BE2C (cell line): Measurements from ENCODE around the gene RNF41.

Experiments used
- DNase-seq: peaks from one replicate; pipeline ENCODE4 v3.0.0-alpha.2; 2020
- H3K27me3 ChIP-seq: fragments of 250-450 bp; sonication (Bioruptor Pico); 2 replicates; pipeline ENCODE4 v1.5.1; 2020; ENCODE audit warnings: mild to moderate bottlenecking
- H3K36me3 ChIP-seq: fragments of 250-450 bp; sonication (Bioruptor Pico); 2 replicates; pipeline ENCODE4 v1.5.1; 2020; ENCODE audit warnings: mild to moderate bottlenecking
- H3K4me1 ChIP-seq: fragments of 250-450 bp; sonication (Bioruptor Pico); 2 replicates; pipeline ENCODE4 v1.5.1; 2020
- H3K4me3 ChIP-seq: 2 replicates; pipeline ENCODE4 v1.5.1; 2011; ENCODE audit warnings: low read depth, low read length
- H3K9me3 ChIP-seq: fragments of 250-450 bp; sonication (Bioruptor Pico); 2 replicates; pipeline ENCODE4 v1.5.1; 2020
- TF ChIP-seq, protein P1 (sequence below): IDR thresholded peaks from 2 replicates; pipeline ENCODE4 v1.5.1; 2012; ENCODE audit warnings: mild to moderate bottlenecking, low read depth, low read length

The RNF41 gene

DNA sequence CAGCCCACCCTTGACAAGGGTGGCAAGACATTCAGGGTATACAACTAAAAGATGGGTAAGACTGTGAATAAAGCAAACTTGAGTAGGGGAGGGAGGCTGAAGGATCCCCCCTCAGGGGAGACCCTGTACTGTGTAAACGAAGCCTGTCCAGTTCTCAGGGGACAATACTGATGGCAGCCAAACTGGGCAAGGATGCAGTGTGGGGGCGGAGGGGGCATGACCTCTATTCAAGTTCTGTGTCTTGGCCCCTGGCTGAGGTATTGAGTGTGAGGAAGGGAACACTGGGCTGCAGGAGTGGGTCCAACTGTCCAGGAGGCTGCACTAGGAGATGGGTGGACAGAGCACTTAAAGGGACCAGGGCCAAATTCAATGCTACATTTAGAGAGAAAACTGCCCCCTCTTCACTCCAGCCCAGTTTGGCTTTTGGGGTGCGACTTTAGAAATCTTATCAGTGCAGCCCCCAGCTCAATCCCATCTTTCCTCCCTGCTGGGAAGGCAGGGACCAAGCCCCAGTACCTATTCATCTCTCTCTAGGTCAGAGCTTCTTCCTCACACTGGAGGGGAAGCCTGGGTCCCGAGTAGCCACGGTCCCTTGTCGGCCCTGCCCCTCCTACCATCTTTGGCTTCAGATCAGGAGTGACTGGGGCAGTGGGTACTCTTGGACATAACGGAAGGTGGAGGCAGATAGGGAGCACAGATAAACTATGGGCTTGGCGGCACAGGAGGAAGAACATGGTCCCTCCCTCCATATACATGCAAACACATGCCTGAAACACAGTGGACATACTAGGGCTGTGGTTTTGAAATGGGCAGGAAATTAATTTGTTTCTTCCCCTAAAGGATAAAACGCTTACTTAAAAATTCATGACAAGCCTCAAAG lies 19.9 kb upstream of the RNF41 start:
- TF ChIP-seq, protein P1, sequence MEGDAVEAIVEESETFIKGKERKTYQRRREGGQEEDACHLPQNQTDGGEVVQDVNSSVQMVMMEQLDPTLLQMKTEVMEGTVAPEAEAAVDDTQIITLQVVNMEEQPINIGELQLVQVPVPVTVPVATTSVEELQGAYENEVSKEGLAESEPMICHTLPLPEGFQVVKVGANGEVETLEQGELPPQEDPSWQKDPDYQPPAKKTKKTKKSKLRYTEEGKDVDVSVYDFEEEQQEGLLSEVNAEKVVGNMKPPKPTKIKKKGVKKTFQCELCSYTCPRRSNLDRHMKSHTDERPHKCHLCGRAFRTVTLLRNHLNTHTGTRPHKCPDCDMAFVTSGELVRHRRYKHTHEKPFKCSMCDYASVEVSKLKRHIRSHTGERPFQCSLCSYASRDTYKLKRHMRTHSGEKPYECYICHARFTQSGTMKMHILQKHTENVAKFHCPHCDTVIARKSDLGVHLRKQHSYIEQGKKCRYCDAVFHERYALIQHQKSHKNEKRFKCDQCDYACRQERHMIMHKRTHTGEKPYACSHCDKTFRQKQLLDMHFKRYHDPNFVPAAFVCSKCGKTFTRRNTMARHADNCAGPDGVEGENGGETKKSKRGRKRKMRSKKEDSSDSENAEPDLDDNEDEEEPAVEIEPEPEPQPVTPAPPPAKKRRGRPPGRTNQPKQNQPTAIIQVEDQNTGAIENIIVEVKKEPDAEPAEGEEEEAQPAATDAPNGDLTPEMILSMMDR, result no peak
- no peak overlapping the region for H3K4me3 ChIP-seq
- peaks cover 8% of the 10 kb centered on the region for H3K4me1 ChIP-seq
- H3K36me3 ChIP-seq, result peaks cover 49% of the 10 kb centered on the region
- H3K27me3 ChIP-seq, result no peaks in the 10 kb centered on the region
- no peak for DNase-seq
- no peaks in the 10 kb centered on the region for H3K9me3 ChIP-seq

DNA sequence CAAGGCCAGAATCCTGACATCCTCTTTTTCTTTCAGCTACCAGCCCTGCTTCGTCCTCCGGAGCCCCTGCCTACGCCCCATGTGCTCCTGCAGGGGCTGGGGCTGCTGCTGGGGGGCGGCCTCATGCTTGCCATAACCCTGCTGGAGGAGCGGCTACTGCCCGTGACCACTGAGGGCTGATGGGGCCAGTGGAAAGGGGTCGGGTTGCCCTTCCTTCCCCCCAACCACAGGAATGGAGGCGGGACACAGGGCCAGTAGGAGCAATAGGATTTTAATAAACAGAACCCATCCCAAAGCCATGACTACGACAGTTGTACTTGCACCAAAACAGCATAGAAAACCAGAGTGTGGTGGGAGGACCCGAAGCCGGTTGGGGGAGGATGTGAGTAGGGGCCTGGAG lies 15.8 kb upstream of the RNF41 start:
- TF ChIP-seq, protein P1, result no peak
- H3K4me1 ChIP-seq, result no peaks in the 10 kb centered on the region
- DNase-seq, result no peak
- H3K36me3 ChIP-seq, result peaks cover 11% of the 10 kb centered on the region; the same call in 1 of the 2 replicates
- no peaks in the 10 kb centered on the region for H3K27me3 ChIP-seq
- no peak overlapping the region for H3K4me3 ChIP-seq
- H3K9me3 ChIP-seq, result no peaks in the 10 kb centered on the region

DNA sequence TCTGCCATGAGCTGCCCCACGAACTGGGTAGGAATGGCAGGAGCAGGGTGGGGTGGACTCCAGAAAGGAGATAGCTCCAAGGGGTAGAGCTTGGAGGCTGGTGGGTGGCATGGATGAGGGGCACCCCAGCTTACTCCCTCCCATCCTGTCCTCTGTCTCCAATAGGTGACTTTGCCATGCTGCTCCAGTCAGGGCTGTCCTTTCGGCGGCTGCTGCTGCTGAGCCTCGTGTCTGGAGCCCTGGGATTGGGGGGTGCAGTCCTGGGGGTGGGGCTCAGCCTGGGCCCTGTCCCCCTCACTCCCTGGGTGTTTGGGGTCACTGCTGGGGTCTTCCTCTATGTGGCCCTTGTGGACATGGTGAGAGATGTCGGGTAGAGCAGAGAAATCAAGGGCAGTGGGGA lies 15.3 kb upstream of the RNF41 start:
- Histone ChIP-seq H3K9me3 (no peaks in the 10 kb centered on the region), H3K27me3 (no peaks in the 10 kb centered on the region), H3K36me3 (peaks cover 7% of the 10 kb centered on the region; the same call in 1 of the 2 replicates), H3K4me1 (no peaks in the 10 kb centered on the region), H3K4me3 (no peak overlapping the region)
- DNase-seq, result no peak
- TF ChIP-seq, protein P1, result no peak

- Histone ChIP-seq H3K4me1 (no peaks in the 10 kb centered on the region), H3K4me3 (no peak overlapping the region), H3K36me3 (no peaks in the 10 kb centered on the region; the same call in 1 of the 2 replicates), H3K27me3 (no peaks in the 10 kb centered on the region), H3K9me3 (no peaks in the 10 kb centered on the region)
- TF ChIP-seq, protein P1, result no peak
- DNase-seq, result no peak
Measured at GRCh38 chr12:56236091-56236490, 14.4 kb upstream of the RNF41 start.

GRCh38 chr12:56234746-56235436 lies 13.2 kb upstream of the RNF41 start:
- Histone ChIP-seq H3K27me3 (no peaks in the 10 kb centered on the region), H3K9me3 (no peaks in the 10 kb centered on the region), H3K36me3 (no peaks in the 10 kb centered on the region; the same call in 1 of the 2 replicates), H3K4me3 (no peak overlapping the region), H3K4me1 (no peaks in the 10 kb centered on the region)
- TF ChIP-seq, protein P1, result no peak
- no peak for DNase-seq

GRCh38 chr12:56231184-56231582 lies 9.5 kb upstream of the RNF41 start:
- no peak overlapping the region for H3K4me3 ChIP-seq
- DNase-seq, result no peak

More at GRCh38 chr12:56231184-56231582, 9.5 kb upstream of the RNF41 start:
- Histone ChIP-seq H3K36me3 (no peaks in the 10 kb centered on the region), H3K27me3 (no peaks in the 10 kb centered on the region), H3K4me1 (no peaks in the 10 kb centered on the region), H3K9me3 (no peaks in the 10 kb centered on the region)
- TF ChIP-seq, protein P1, result no peak
